ENCODE results near the gene OGFR.
A peak's percentile ranks its signal among the peaks of the same experiment; 100 is the strongest.

The OGFR gene

GRCh38 chr20:62801284-62802010 lies 3.2 kb upstream of the OGFR start:
- DNase-seq: no peak

GRCh38 chr20:62802026-62802712 lies 2.5 kb upstream of the OGFR start:
- DNase-seq: no peak

- no peak for DNase-seq
Measured at GRCh38 chr20:62804021-62804626, 511 bp upstream of the OGFR start.

GRCh38 chr20:62805155-62805710 lies 598 bp downstream of the OGFR start:
- DNase-seq: peak; percentile 57

- DNase-seq: no peak
Measured at GRCh38 chr20:62805711-62806382, 1.2 kb downstream of the OGFR start.

GRCh38 chr20:62806383-62807050 lies 1.9 kb downstream of the OGFR start:
- no peak for DNase-seq

- no peak for DNase-seq
Measured at GRCh38 chr20:62807444-62808210, 3.0 kb downstream of the OGFR start.

- peak; percentile 81 for DNase-seq
Measured at GRCh38 chr20:62808211-62808865, 3.7 kb downstream of the OGFR start.

- no peak for DNase-seq
Measured at GRCh38 chr20:62809530-62810428, 5.1 kb downstream of the OGFR start.

- DNase-seq: no peak
Measured at GRCh38 chr20:62811320-62811719, 6.7 kb downstream of the OGFR start.

GRCh38 chr20:62811720-62812119 lies 7.1 kb downstream of the OGFR start:
- no peak for DNase-seq

- no peak for DNase-seq
Measured at GRCh38 chr20:62812181-62812906, 7.7 kb downstream of the OGFR start.

- no peak for DNase-seq
Measured at GRCh38 chr20:62812907-62813200, 8.2 kb downstream of the OGFR start.

- no peak for DNase-seq
Measured at GRCh38 chr20:62813588-62813987, 9.0 kb downstream of the OGFR start.

- DNase-seq: no peak
Measured at GRCh38 chr20:62814060-62814708, 9.5 kb downstream of the OGFR start.

GRCh38 chr20:62814709-62815065 lies 10.1 kb downstream of the OGFR start:
- DNase-seq: no peak

- DNase-seq: no peak
Measured at GRCh38 chr20:62815066-62815991, 10.7 kb downstream of the OGFR start.
